Measurements from ENCODE around the gene PPP4R3A. TPM values are rescaled to one million over a fixed set of nuclear protein-coding genes. Genes with fewer than 3 reads are reported as not detected.

Gene PPP4R3A
- total and polyA plus RNA-seq, 10 of the 15 experiments (the other 5 are each of a cell fraction or from before 2014, with no cell fraction given), result 19.4 to 97.8 (median 62.9) TPM

- no peak for TF ChIP-seq ATF3 (IDR thresholded peaks at IDR 0.05; ENCODE audit: borderline replicate concordance, extremely low read depth, low read depth, low read length)
- no peak for TF ChIP-seq USF1 (IDR thresholded peaks at IDR 0.05; ENCODE audit: borderline replicate concordance, extremely low read length, insufficient read depth, low read depth, low read length)
- no peak for TF ChIP-seq SRF (IDR thresholded peaks at IDR 0.05; ENCODE audit: low read depth in 2 of 2, low read length in 2 of 2)
- TF ChIP-seq CUX1 (IDR thresholded peaks at IDR 0.05; ENCODE audit: insufficient replicate concordance, low read depth, low read length), result no peak
- 0 out of 2 replicates have a peak, but pooled peaks have one; percentile 6 for TF ChIP-seq CREM (IDR thresholded peaks at IDR 0.05; ENCODE audit: low read depth)
- TF ChIP-seq POLR2AphosphoS2 (IDR thresholded peaks at IDR 0.05; ENCODE audit: low read depth, low read length), result no peak
- no peak for TF ChIP-seq SPI1 (IDR thresholded peaks at IDR 0.05; ENCODE audit: borderline replicate concordance, insufficient read depth, low read depth, low read length)
- no peak for TF ChIP-seq SIX5 (IDR thresholded peaks at IDR 0.05; ENCODE audit: low read depth, low read length, severe bottlenecking)
- no peak for TF ChIP-seq TCF12 (IDR thresholded peaks at IDR 0.05; ENCODE audit: low read depth, low read length)
- no peak for TF ChIP-seq RUNX3 (IDR thresholded peaks at IDR 0.05; ENCODE audit: low read length)
- no peak for TF ChIP-seq NFYA (IDR thresholded peaks at IDR 0.05; ENCODE audit: borderline replicate concordance, low read depth, low read length)
- TF ChIP-seq CTCF (IDR thresholded peaks at IDR 0.05 in 2 of 3, conservative IDR thresholded peaks at IDR 0.05 in 1 of 3; ENCODE audit: control insufficient read depth in 2 of 3, extremely low read depth in 1 of 3, insufficient read depth in 1 of 3, low read depth in 3 of 3, low read length in 3 of 3), result peak; percentile 98 to 99 (median 99); a peak in 5 of 6 replicates
- no peak for TF ChIP-seq RCOR1 (conservative IDR thresholded peaks at IDR 0.05; ENCODE audit: low read depth, low read length)
- no peak for TF ChIP-seq CHD4 (IDR thresholded peaks at IDR 0.05)
- peak; percentile 73 for TF ChIP-seq ZNF687 (IDR thresholded peaks at IDR 0.05)
- TF ChIP-seq NFXL1 (IDR thresholded peaks at IDR 0.05; ENCODE audit: borderline replicate concordance), result no peak
Observed at GRCh38 chr14:91418387-91419043, 91.6 kb downstream of the PPP4R3A start (continued).

All from GM12878 (cell line).